Loucy (cell line): Measurements from ENCODE around the gene EIF2A.

Experiments used
- EZH2phosphoT487 ChIP-seq: fragments of 200-600 bp; IDR thresholded peaks from 2 replicates; pipeline ENCODE4 v1.6.1; 2018; ENCODE audit warnings: antibody characterized with exemption, mild to moderate bottlenecking, moderate library complexity, borderline replicate concordance
- TF ChIP-seq, protein P1 (sequence below): fragments of 200-600 bp; sonication (generic); conservative IDR thresholded peaks from 2 replicates; pipeline ENCODE4 v1.5.1; 2014; ENCODE audit warnings: mild to moderate bottlenecking, antibody characterized with exemption, low read length

DNA sequence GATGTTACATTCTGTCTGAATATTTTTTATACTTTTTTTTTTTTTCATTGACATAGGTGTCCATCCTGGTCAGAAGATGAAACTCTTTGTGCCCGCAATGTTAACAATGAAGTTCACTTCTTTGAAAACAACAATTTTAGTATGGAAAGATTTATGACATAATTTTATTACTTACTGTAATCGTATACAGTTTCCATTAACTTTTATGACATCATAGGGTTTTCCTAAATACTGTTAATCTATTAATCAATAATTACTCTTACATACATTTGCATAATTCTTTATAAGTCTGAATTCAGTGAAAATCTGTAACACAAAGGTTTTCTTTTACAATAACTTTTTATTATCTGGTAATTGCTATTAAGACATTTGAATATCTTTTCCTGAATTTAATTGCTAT lies 17.7 kb downstream of the EIF2A start:
- TF ChIP-seq, protein P1, sequence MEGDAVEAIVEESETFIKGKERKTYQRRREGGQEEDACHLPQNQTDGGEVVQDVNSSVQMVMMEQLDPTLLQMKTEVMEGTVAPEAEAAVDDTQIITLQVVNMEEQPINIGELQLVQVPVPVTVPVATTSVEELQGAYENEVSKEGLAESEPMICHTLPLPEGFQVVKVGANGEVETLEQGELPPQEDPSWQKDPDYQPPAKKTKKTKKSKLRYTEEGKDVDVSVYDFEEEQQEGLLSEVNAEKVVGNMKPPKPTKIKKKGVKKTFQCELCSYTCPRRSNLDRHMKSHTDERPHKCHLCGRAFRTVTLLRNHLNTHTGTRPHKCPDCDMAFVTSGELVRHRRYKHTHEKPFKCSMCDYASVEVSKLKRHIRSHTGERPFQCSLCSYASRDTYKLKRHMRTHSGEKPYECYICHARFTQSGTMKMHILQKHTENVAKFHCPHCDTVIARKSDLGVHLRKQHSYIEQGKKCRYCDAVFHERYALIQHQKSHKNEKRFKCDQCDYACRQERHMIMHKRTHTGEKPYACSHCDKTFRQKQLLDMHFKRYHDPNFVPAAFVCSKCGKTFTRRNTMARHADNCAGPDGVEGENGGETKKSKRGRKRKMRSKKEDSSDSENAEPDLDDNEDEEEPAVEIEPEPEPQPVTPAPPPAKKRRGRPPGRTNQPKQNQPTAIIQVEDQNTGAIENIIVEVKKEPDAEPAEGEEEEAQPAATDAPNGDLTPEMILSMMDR = no peak
- no peak for TF ChIP-seq EZH2phosphoT487
